Caco-2 (cell line): Measurements from ENCODE around the gene BEAN1. TPM values are rescaled to one million over a fixed set of nuclear protein-coding genes. Genes with fewer than 3 reads are reported as not detected.

Experiments used
- BruUV-seq: library from RNA; stranded (reverse); fragments of 400-500 nt; replicated peaks from 2 replicates; lab custom pipeline; 2021; lab: Mats Ljungman, UMichigan
- CTCF ChIA-PET: fragments of 300-600 bp; sonication (Branson Sonifier 250); formaldehyde crosslinking; loops from one replicate; lab custom pipeline; 2022; ENCODE audit warnings: antibody characterized with exemption; lab: Charles Lee
- POLR2A ChIA-PET: fragments of 300-600 bp; sonication (Branson Sonifier 250); formaldehyde crosslinking; loops from one replicate; lab custom pipeline; 2022; ENCODE audit warnings: antibody characterized with exemption; lab: Charles Lee
- DNase-seq, 2 experiments: peaks; one replicate each; pipeline versions ENCODE4 v3.0.0 to v3.0.0-alpha.2; 2020 to 2022
- H3K27me3 ChIP-seq: replicated peaks from 2 replicates; pipeline ENCODE4 v1.6.0; 2011; ENCODE audit warnings: low read length; ENCODE audit not compliant: control insufficient read depth, insufficient read depth
- H3K36me3 ChIP-seq: 2 replicates; pipeline ENCODE4 v1.5.1; 2011; ENCODE audit warnings: low read length; ENCODE audit not compliant: control insufficient read depth, insufficient read depth
- H3K4me1 ChIP-seq: fragments of 250-450 bp; sonication (Bioruptor Pico); 2 replicates; pipeline ENCODE4 v1.5.1; 2020; ENCODE audit warnings: mild to moderate bottlenecking
- H3K4me3 ChIP-seq: 2 replicates; pipeline ENCODE4 v1.5.1; 2011; ENCODE audit warnings: low read depth, mild to moderate bottlenecking, control low read depth, low read length
- H3K9me3 ChIP-seq: fragments of 250-450 bp; sonication (Bioruptor Pico); 2 replicates; pipeline ENCODE4 v1.5.1; 2020; ENCODE audit warnings: mild to moderate bottlenecking, moderate library complexity
- H3K27ac Mint-ChIP-seq: one replicate; pipeline ENCODE4 v1.8.0; 2022; ENCODE audit warnings: mixed read lengths; ENCODE audit not compliant: unreplicated experiment
- H3K27me3 Mint-ChIP-seq: one replicate; pipeline ENCODE4 v1.8.0; 2022; ENCODE audit warnings: mixed read lengths; ENCODE audit not compliant: insufficient read depth, unreplicated experiment
- H3K36me3 Mint-ChIP-seq: one replicate; pipeline ENCODE4 v1.8.0; 2022; ENCODE audit warnings: mild to moderate bottlenecking, mixed read lengths; ENCODE audit not compliant: insufficient read depth, unreplicated experiment
- H3K4me1 Mint-ChIP-seq: one replicate; pipeline ENCODE4 v1.8.0; 2022; ENCODE audit warnings: low read depth, mixed read lengths; ENCODE audit not compliant: unreplicated experiment
- H3K4me3 Mint-ChIP-seq: one replicate; pipeline ENCODE4 v1.8.0; 2022; ENCODE audit warnings: mild to moderate bottlenecking, moderate library complexity, mixed read lengths; ENCODE audit not compliant: unreplicated experiment
- H3K9me3 Mint-ChIP-seq: one replicate; pipeline ENCODE4 v1.8.0; 2022; ENCODE audit warnings: mixed read lengths; ENCODE audit not compliant: unreplicated experiment
- CTCF ChIP-seq, 2 experiments: fragments of 200-600 bp in 1 of 2; IDR thresholded peaks; 1 replicate in 1 of 2; 2 replicates in 1 of 2; pipeline versions ENCODE4 v1.5.1 to v1.8.0; 2011 to 2022; ENCODE audit warnings: antibody characterized with exemption in 1 of 2, control low read depth in 1 of 2, inconsistent platforms in 1 of 2, low read depth in 1 of 2, low read length in 1 of 2, mild to moderate bottlenecking in 1 of 2, moderate library complexity in 1 of 2; ENCODE audit not compliant: insufficient read depth in 1 of 2, severe bottlenecking in 1 of 2, unreplicated experiment in 1 of 2
- intact Hi-C: fragments of 100-400 bp; cut with micrococcal nuclease; formaldehyde crosslinking; loops from one replicate; pipeline ENCODE4 v1.10.0; 2022; ENCODE audit not compliant: unreplicated experiment
- total RNA-seq: library from RNA; stranded (reverse); gene quantifications from 2 replicates; pipeline ENCODE4 v1.2.3, GENCODE V29; 2022

The BEAN1 gene
- total RNA-seq, 1 experiment from 2014 or later, result not detected

DNA sequence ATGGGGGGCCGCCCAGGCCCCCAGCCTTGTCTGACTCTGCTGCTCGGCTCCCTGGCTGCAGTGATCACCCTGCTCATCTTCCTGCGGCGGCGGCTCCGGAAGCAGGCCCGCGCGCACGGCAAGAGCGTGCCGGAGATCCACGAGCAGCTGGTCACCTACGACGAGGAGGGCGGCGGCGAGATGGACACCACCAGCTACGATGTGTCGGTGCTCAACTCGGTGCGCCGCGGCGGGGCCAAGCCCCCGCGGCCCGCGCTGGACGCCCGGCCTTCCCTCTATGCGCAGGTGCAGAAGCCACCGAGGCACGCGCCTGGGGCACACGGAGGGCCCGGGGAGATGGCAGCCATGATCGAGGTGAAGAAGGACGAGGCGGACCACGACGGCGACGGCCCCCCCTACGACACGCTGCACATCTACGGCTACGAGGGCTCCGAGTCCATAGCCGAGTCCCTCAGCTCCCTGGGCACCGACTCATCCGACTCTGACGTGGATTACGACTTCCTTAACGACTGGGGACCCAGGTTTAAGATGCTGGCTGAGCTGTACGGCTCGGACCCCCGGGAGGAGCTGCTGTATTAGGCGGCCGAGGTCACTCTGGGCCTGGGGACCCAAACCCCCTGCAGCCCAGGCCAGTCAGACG, 24.4 kb upstream of the BEAN1 start:
- no peak for TF ChIP-seq CTCF (IDR thresholded peaks at IDR 0.05; ENCODE audit: insufficient read depth in 1 of 2, low read depth in 1 of 2, low read length in 1 of 2, severe bottlenecking in 1 of 2, unreplicated experiment in 1 of 2)
- H3K9me3 ChIP-seq, result peaks cover 4% of the 10 kb centered on the region; the same call in 1 of the 2 replicates
- ChIA-PET POLR2A (no interaction called here), CTCF (no interaction called here)
- no peaks in the 10 kb centered on the region for H3K27me3 ChIP-seq
- DNase-seq, result no peak
- intact Hi-C loops, result no loop called here
- no peaks in the 10 kb centered on the region for H3K9me3 Mint-ChIP-seq
- H3K27me3 Mint-ChIP-seq, result peaks cover 8% of the 10 kb centered on the region
- 0 out of 2 replicates have a peak, but pooled peaks cover 6% of the 10 kb centered on the region for H3K4me1 ChIP-seq
- BruUV-seq, result no TSS peak
- H3K4me3 ChIP-seq, result no peak overlapping the region
- no peak overlapping the region for H3K4me3 Mint-ChIP-seq
- H3K36me3 ChIP-seq, result no peaks in the 10 kb centered on the region
- no peak overlapping the region for H3K27ac Mint-ChIP-seq
- no peaks in the 10 kb centered on the region for H3K4me1 Mint-ChIP-seq
- H3K36me3 Mint-ChIP-seq, result no peaks in the 10 kb centered on the region

- H3K4me3 Mint-ChIP-seq, result no peak overlapping the region
- intact Hi-C loops, result no loop called here
- no peaks in the 10 kb centered on the region for H3K9me3 Mint-ChIP-seq
- POLR2A ChIA-PET, result no interaction called here
- H3K9me3 ChIP-seq, result peaks cover 4% of the 10 kb centered on the region; the same call in 1 of the 2 replicates
- TF ChIP-seq CTCF (IDR thresholded peaks at IDR 0.05; ENCODE audit: insufficient read depth in 1 of 2, low read depth in 1 of 2, low read length in 1 of 2, severe bottlenecking in 1 of 2, unreplicated experiment in 1 of 2), result no peak
- no peak for DNase-seq
- no peak overlapping the region for H3K27ac Mint-ChIP-seq
- CTCF ChIA-PET, result no interaction called here
- no peaks in the 10 kb centered on the region for H3K36me3 ChIP-seq
- H3K4me1 ChIP-seq, result peaks cover 9% of the 10 kb centered on the region; the same call in 1 of the 2 replicates
- H3K27me3 ChIP-seq, result no peaks in the 10 kb centered on the region
- no TSS peak for BruUV-seq
- no peaks in the 10 kb centered on the region for H3K36me3 Mint-ChIP-seq
- H3K27me3 Mint-ChIP-seq, result peaks cover 3% of the 10 kb centered on the region
- no peak overlapping the region for H3K4me3 ChIP-seq
- peaks cover 5% of the 10 kb centered on the region for H3K4me1 Mint-ChIP-seq
Observed at GRCh38 chr16:66403531-66404145, 23.5 kb upstream of the BEAN1 start.

DNA sequence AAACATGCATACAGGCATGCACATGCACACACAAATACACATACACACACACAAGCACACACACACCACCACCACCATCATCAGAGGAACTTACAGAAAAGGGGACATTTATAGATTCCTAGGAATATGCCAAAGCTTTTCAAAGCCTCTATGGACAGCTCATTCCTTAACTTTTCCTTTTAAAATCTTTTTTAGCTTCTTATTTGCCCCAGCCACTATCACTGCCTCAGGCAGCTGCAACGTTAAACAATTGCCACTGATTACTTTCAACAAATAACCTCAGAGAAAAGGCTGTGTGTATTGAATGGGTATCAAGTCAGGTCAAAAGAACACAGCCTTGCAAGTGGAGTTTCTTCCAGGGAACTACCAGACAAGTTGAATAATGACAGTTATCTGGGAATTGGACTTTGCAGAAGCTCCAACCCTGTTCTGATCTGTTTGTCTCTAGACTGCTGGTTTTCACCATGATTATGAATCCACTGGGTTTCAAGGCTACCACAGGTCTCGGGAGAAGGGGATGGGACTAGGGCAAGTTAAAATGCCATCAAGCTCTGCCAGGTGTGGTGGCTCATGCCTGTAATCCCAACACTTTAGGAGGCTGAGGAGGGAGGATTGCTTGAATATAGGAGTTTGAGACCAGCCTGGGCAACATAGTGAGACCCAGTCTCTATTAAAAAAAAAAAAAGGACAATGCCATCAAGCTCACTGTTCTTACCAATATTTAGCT, 21.9 kb upstream of the BEAN1 start:
- DNase-seq, result no peak
- no peaks in the 10 kb centered on the region for H3K36me3 Mint-ChIP-seq
- TF ChIP-seq CTCF (IDR thresholded peaks at IDR 0.05; ENCODE audit: insufficient read depth in 1 of 2, low read depth in 1 of 2, low read length in 1 of 2, severe bottlenecking in 1 of 2, unreplicated experiment in 1 of 2), result no peak
- no peak overlapping the region for H3K27ac Mint-ChIP-seq
- ChIA-PET CTCF (interaction anchor here (1.3 to 2.3 kb wide), 3 partner anchors 63 to 463 kb away, joined by 3 to 10 read pairs (median 4); no protein-coding TSS in a partner anchor), POLR2A (no interaction called here)
- Histone ChIP-seq H3K36me3 (no peaks in the 10 kb centered on the region), H3K9me3 (peaks cover 4% of the 10 kb centered on the region; the same call in 1 of the 2 replicates), H3K27me3 (no peaks in the 10 kb centered on the region), H3K4me1 (peaks cover 15% of the 10 kb centered on the region; the same call in 1 of the 2 replicates), H3K4me3 (no peak overlapping the region)
- intact Hi-C loops, result loop anchor here (5.0 kb wide), 4 partner anchors 37 to 467 kb away; no protein-coding TSS in a partner anchor
- H3K4me3 Mint-ChIP-seq, result no peak overlapping the region
- peaks cover 9% of the 10 kb centered on the region for H3K4me1 Mint-ChIP-seq
- H3K9me3 Mint-ChIP-seq, result no peaks in the 10 kb centered on the region
- peaks cover 3% of the 10 kb centered on the region for H3K27me3 Mint-ChIP-seq
- BruUV-seq, result no TSS peak
